ENCODE measurements around the gene MICU2.

MICU2 gene

GRCh38 chr13:21461131-21461530 is 142.8 kb downstream of the MICU2 start:
- Histone ChIP-seq H3K9ac (ENCODE audit: low read length) (no peak overlapping the region), H3K9me3 (ENCODE audit: insufficient read depth, low read length) (no peaks in the 10 kb centered on the region), H3K36me3 (replicated peaks; ENCODE audit: low read depth, low read length) (no peaks in the 10 kb centered on the region), H3K79me2 (ENCODE audit: low read length) (peaks cover 28% of the 10 kb centered on the region), H3K27ac (ENCODE audit: low read length) (no peak overlapping the region), H3K4me1 (ENCODE audit: low read length) (peaks cover 18% of the 10 kb centered on the region), H3K4me3 (ENCODE audit: low read length) (no peak overlapping the region), H3K4me2 (ENCODE audit: low read length) (no peak overlapping the region), H3K27me3 (ENCODE audit: low read depth, low read length) (no peaks in the 10 kb centered on the region), H2AFZ (ENCODE audit: low read depth, low read length) (no peak overlapping the region), H4K20me1 (ENCODE audit: insufficient read depth, low read length) (peaks cover 19% of the 10 kb centered on the region)
- TF ChIP-seq EZH2phosphoT487 (IDR thresholded peaks at IDR 0.05; ENCODE audit: low read depth): no peak
- TF ChIP-seq, protein P1, sequence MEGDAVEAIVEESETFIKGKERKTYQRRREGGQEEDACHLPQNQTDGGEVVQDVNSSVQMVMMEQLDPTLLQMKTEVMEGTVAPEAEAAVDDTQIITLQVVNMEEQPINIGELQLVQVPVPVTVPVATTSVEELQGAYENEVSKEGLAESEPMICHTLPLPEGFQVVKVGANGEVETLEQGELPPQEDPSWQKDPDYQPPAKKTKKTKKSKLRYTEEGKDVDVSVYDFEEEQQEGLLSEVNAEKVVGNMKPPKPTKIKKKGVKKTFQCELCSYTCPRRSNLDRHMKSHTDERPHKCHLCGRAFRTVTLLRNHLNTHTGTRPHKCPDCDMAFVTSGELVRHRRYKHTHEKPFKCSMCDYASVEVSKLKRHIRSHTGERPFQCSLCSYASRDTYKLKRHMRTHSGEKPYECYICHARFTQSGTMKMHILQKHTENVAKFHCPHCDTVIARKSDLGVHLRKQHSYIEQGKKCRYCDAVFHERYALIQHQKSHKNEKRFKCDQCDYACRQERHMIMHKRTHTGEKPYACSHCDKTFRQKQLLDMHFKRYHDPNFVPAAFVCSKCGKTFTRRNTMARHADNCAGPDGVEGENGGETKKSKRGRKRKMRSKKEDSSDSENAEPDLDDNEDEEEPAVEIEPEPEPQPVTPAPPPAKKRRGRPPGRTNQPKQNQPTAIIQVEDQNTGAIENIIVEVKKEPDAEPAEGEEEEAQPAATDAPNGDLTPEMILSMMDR (IDR thresholded peaks at IDR 0.05; ENCODE audit: low read depth, low read length): no peak

DNA sequence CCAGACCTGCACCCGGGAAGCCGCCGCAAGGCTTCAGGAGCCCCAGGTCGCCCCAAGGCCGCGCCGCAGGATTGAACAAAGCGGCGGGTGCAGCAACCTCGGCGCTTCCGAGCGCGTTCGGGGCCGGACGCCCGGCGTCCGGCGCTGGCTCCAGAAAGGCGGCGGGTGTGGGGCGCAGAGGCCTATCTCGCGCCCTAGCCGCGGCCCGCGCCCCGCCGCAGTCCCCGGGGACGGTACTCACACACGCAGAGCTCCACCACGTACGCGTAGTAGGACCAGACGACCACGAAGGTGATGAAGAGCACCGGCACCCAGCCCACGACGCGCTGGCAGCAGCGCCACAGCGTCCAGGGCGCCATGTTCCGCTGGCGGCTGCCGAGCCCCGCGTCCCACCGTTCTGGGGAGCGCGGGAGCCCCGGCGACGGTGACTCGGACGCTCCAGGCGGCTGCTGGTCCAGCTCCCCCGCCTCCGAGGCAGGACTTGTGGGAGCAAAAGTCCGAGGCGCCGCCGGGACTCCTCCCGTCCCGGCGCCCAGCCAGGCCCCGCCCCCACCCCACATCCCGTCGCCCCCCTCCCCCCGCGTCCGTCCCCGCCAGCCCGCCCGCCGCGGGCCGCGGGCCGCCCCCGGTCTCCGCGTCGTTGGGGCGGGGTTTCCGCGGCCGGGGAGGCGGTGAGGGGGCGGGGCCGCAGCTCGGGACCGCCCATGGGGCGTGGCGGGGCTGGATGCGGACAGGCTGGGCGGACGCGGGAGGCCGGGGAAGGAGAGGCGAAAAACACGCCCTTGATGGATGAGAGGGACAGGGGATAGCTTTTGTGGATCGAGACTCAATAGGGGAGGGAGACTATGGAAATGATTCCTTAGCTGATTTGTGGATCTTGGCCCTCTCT is 144.9 kb downstream of the MICU2 start, which contains the start of gene ZDHHC20:
Gene ZDHHC20, minus strand, starts transcription at position 491 of the 889 bp plus-strand sequence. Its CDS starts 132 bp downstream, at position 359.
- TF ChIP-seq, protein P1 (IDR thresholded peaks at IDR 0.05; ENCODE audit: low read depth, low read length): no peak
- TF ChIP-seq EZH2phosphoT487 (IDR thresholded peaks at IDR 0.05; ENCODE audit: low read depth): no peak
- Histone ChIP-seq H3K79me2 (ENCODE audit: low read length) (peaks cover 48% of the 10 kb centered on the region), H3K27ac (ENCODE audit: low read length) (peak within 1 kb of the TSS; percentile 56), H4K20me1 (ENCODE audit: insufficient read depth, low read length) (peaks cover 19% of the 10 kb centered on the region), H3K4me2 (ENCODE audit: low read length) (peak within 1 kb of the TSS; percentile 93), H3K36me3 (replicated peaks; ENCODE audit: low read depth, low read length) (no peaks in the 10 kb centered on the region), H3K9ac (ENCODE audit: low read length) (peak within 1 kb of the TSS; percentile 84), H3K4me3 (ENCODE audit: low read length) (peak within 1 kb of the TSS; percentile 88), H3K4me1 (ENCODE audit: low read length) (peaks cover 18% of the 10 kb centered on the region), H3K9me3 (ENCODE audit: insufficient read depth, low read length) (no peaks in the 10 kb centered on the region), H2AFZ (ENCODE audit: low read depth, low read length) (peak within 1 kb of the TSS; percentile 100), H3K27me3 (ENCODE audit: low read depth, low read length) (no peaks in the 10 kb centered on the region)

GRCh38 chr13:21458451-21458812 is 145.5 kb downstream of the MICU2 start:
- peaks cover 21% of the 10 kb centered on the region for H4K20me1 ChIP-seq (ENCODE audit: insufficient read depth, low read length)
- H3K4me2 ChIP-seq (ENCODE audit: low read length): peak overlapping the region; percentile 93
- peak overlapping the region; percentile 56 for H3K27ac ChIP-seq (ENCODE audit: low read length)
- H3K79me2 ChIP-seq (ENCODE audit: low read length): peaks cover 54% of the 10 kb centered on the region
- peak overlapping the region; percentile 56; the same call in 1 of the 2 replicates for H2AFZ ChIP-seq (ENCODE audit: low read depth, low read length)
- no peaks in the 10 kb centered on the region for H3K27me3 ChIP-seq (ENCODE audit: low read depth, low read length)
- peaks cover 18% of the 10 kb centered on the region for H3K4me1 ChIP-seq (ENCODE audit: low read length)
- no peak for TF ChIP-seq EZH2phosphoT487 (IDR thresholded peaks at IDR 0.05; ENCODE audit: low read depth)
- TF ChIP-seq, protein P1 (IDR thresholded peaks at IDR 0.05; ENCODE audit: low read depth, low read length): no peak
- peaks cover 2% of the 10 kb centered on the region; the same call in 1 of the 2 replicates for H3K9me3 ChIP-seq (ENCODE audit: insufficient read depth, low read length)
- peak overlapping the region; percentile 88 for H3K4me3 ChIP-seq (ENCODE audit: low read length)
- peaks cover 2% of the 10 kb centered on the region for H3K36me3 ChIP-seq (replicated peaks; ENCODE audit: low read depth, low read length)
- peak overlapping the region; percentile 84 for H3K9ac ChIP-seq (ENCODE audit: low read length)

GRCh38 chr13:21453387-21454081 is 150.4 kb downstream of the MICU2 start:
- Histone ChIP-seq H3K79me2 (ENCODE audit: low read length) (peaks cover 94% of the 10 kb centered on the region), H3K27me3 (ENCODE audit: low read depth, low read length) (no peaks in the 10 kb centered on the region), H3K36me3 (replicated peaks; ENCODE audit: low read depth, low read length) (peaks cover 24% of the 10 kb centered on the region), H3K9ac (ENCODE audit: low read length) (no peak overlapping the region), H4K20me1 (ENCODE audit: insufficient read depth, low read length) (peaks cover 33% of the 10 kb centered on the region), H3K9me3 (ENCODE audit: insufficient read depth, low read length) (peaks cover 9% of the 10 kb centered on the region; the same call in 1 of the 2 replicates), H3K4me1 (ENCODE audit: low read length) (peaks cover 13% of the 10 kb centered on the region), H3K4me2 (ENCODE audit: low read length) (no peak overlapping the region), H2AFZ (ENCODE audit: low read depth, low read length) (no peak overlapping the region), H3K4me3 (ENCODE audit: low read length) (no peak overlapping the region), H3K27ac (ENCODE audit: low read length) (no peak overlapping the region)
- TF ChIP-seq, protein P1 (IDR thresholded peaks at IDR 0.05; ENCODE audit: low read depth, low read length): no peak
- TF ChIP-seq EZH2phosphoT487 (IDR thresholded peaks at IDR 0.05; ENCODE audit: low read depth): no peak
